Left colon (tissue), 2 donors: Measurements from ENCODE around the gene A1CF. TPM values are rescaled to one million over a fixed set of nuclear protein-coding genes. Genes with fewer than 3 reads are reported as not detected.
A peak's percentile ranks its signal among the peaks of the same experiment; 100 is the strongest.
"Not testable (repeated sequence)": the region's sequence is repeated elsewhere in the genome, so short reads cannot be mapped to it uniquely, and the experiment has no call there.

Experiments
- ATAC-seq: fragments of 200-7000 bp; cut with Tn5 transposase; one replicate; pipeline ENCODE4 v1.9.1; 2020; ENCODE audit warnings: mild to moderate bottlenecking, moderate library complexity
- DNase-seq, 2 donors: peaks; one replicate each; pipeline ENCODE4 v3.0.0-alpha.2; 2020
- intact Hi-C, 2 donors: fragments of 100-400 bp; cut with DNase I in 1 of 2; cut with micrococcal nuclease in 1 of 2; formaldehyde crosslinking; loops; one replicate each; pipeline versions ENCODE4 v1.11.2 to v1.14.0; 2022; cut with DNase I, micrococcal nuclease
- long read RNA-seq: library from polyadenylated mRNA; unstranded; transcript quantifications from one replicate; pipeline ENCODE4 v2.0.0, GENCODE V29; 2021
- total RNA-seq, 2 donors: library from RNA; stranded (reverse); fragmentation: NEBNext Ultra II Directional; extraction: Animal tissue kit (Norgen Biotek cat#: 25700); gene quantifications; one replicate each; pipeline ENCODE4 v1.2.1, GENCODE V29; 2021
- donor health status: DM: no; HTN: no; CAD: no.
- donor health status: DM: yes; HTN: yes; CAD: no.

The A1CF gene
- total RNA-seq, result 10 to 100 TPM; 66.0 to 69.7 TPM
- long read RNA-seq, full-length matches to known transcripts, result 13 of 42 reads
- long read RNA-seq, partial matches to known transcripts, result 8 of 42 reads
- long read RNA-seq, other reads (novel, unspliced or antisense), result 21 of 42 reads

GRCh38 chr10:50885097-50885859, at the start of gene A1CF:
Gene A1CF (minus strand): TSS chr10:50885627. CDS start chr10:50859940, 25,687 bp downstream.
- ATAC-seq (peak; percentile 94), DNase-seq (no peak)
- intact Hi-C loops, result no loop called here

GRCh38 chr10:50931948-50932431, 46.6 kb upstream of the A1CF start:
- peak; percentile 14 to 28 for DNase-seq
- peak; percentile 81 for ATAC-seq
- intact Hi-C loops, result no loop called here

GRCh38 chr10:50929670-50930069, 44.2 kb upstream of the A1CF start:
- DNase-seq, result no peak
- intact Hi-C loops, result no loop called here
- ATAC-seq, result no peak

- no peak for DNase-seq
- no peak for ATAC-seq
- intact Hi-C loops, result no loop called here
Observed at GRCh38 chr10:50928190-50928552, 42.7 kb upstream of the A1CF start.

- no peak for ATAC-seq
- DNase-seq, result no peak
- intact Hi-C loops, result no loop called here
Observed at GRCh38 chr10:50927522-50928189, 42.2 kb upstream of the A1CF start.

- DNase-seq, ATAC-seq, intact Hi-C loops: not testable (repeated sequence)
Observed at GRCh38 chr10:50923471-50923870, 38.0 kb upstream of the A1CF start.

- DNase-seq (no peak), ATAC-seq (no peak)
- intact Hi-C loops, result no loop called here
Observed at GRCh38 chr10:50919010-50919409, 33.6 kb upstream of the A1CF start.

GRCh38 chr10:50918529-50918928, 33.1 kb upstream of the A1CF start:
- intact Hi-C loops, result no loop called here
- no peak for DNase-seq
- ATAC-seq, result no peak

- intact Hi-C loops, result no loop called here
- ATAC-seq (no peak), DNase-seq (no peak)
Observed at GRCh38 chr10:50917486-50917885, 32.1 kb upstream of the A1CF start.

- ATAC-seq (no peak), DNase-seq (no peak)
- intact Hi-C loops, result no loop called here
Observed at GRCh38 chr10:50909334-50910014, 24.0 kb upstream of the A1CF start.

- ATAC-seq, result no peak
- intact Hi-C loops, result no loop called here
Observed at GRCh38 chr10:50908366-50908765, 22.9 kb upstream of the A1CF start.

GRCh38 chr10:50905797-50906196, 20.4 kb upstream of the A1CF start:
- DNase-seq, ATAC-seq, intact Hi-C loops: not testable (repeated sequence)

More at GRCh38 chr10:50908366-50908765, 22.9 kb upstream of the A1CF start:
- DNase-seq, result no peak

- ATAC-seq (no peak), DNase-seq (no peak)
- intact Hi-C loops, result no loop called here
Observed at GRCh38 chr10:50896721-50897120, 11.3 kb upstream of the A1CF start.

GRCh38 chr10:50894312-50894711, 8.9 kb upstream of the A1CF start:
- peak; percentile 29 for ATAC-seq
- no peak for DNase-seq
- intact Hi-C loops, result no loop called here

- ATAC-seq (no peak), DNase-seq (no peak)
- intact Hi-C loops, result no loop called here
Observed at GRCh38 chr10:50892467-50892866, 7.0 kb upstream of the A1CF start.

- intact Hi-C loops, result no loop called here
- ATAC-seq (peak; percentile 21), DNase-seq (no peak)
Observed at GRCh38 chr10:50884302-50884701, 1.1 kb downstream of the A1CF start.

GRCh38 chr10:50883629-50884028, 1.8 kb downstream of the A1CF start:
- ATAC-seq (no peak), DNase-seq (no peak)
- intact Hi-C loops, result no loop called here

- intact Hi-C loops, result no loop called here
- no peak for DNase-seq
- ATAC-seq, result no peak
Observed at GRCh38 chr10:50882540-50882983, 2.9 kb downstream of the A1CF start.

GRCh38 chr10:50881046-50881445, 4.4 kb downstream of the A1CF start:
- DNase-seq, ATAC-seq, intact Hi-C loops: not testable (repeated sequence)
